ENCODE results near the gene MTOR.

- TF ChIP-seq CTCF (IDR thresholded peaks at IDR 0.05) (no peak), POLR2A (IDR thresholded peaks at IDR 0.05) (no peak)
Measured at GRCh38 chr1:11291049-11291448, 28.7 kb upstream of the MTOR start.
